Smooth muscle cell (in vitro differentiated cells): Measurements from ENCODE around the gene ABR. TPM values are rescaled to one million over a fixed set of nuclear protein-coding genes. Genes with fewer than 3 reads are reported as not detected.

Experiments used
- DNase-seq: peaks from one replicate; lab custom pipeline; 2025; ENCODE audit not compliant: unreplicated experiment; lab: John Stamatoyannopoulos, UW
- H2AFZ ChIP-seq: fragments of 200-600 bp; sonication (generic); 2 replicates; pipeline ENCODE4 v1.6.0; 2016; ENCODE audit warnings: antibody characterized with exemption, low read depth, mild to moderate bottlenecking
- H3F3A ChIP-seq: fragments of 200-600 bp; sonication (generic); 2 replicates; pipeline ENCODE4 v1.6.0; 2017; ENCODE audit warnings: antibody characterized with exemption, low read depth
- H3K27ac ChIP-seq: fragments of 200-600 bp; sonication (generic); 2 replicates; pipeline ENCODE4 v1.5.1; 2016; ENCODE audit warnings: low read depth, mild to moderate bottlenecking
- H3K27me3 ChIP-seq: fragments of 200-600 bp; sonication (generic); 2 replicates; pipeline ENCODE4 v1.6.1; 2016; ENCODE audit warnings: low read depth, mild to moderate bottlenecking
- H3K36me3 ChIP-seq: fragments of 200-600 bp; sonication (generic); 2 replicates; pipeline ENCODE4 v1.5.1; 2016; ENCODE audit warnings: low read depth
- H3K4me1 ChIP-seq: fragments of 200-600 bp; sonication (generic); 2 replicates; pipeline ENCODE4 v1.5.1; 2016; ENCODE audit warnings: low read depth
- H3K4me2 ChIP-seq: fragments of 200-600 bp; sonication (generic); 2 replicates; pipeline ENCODE4 v1.6.0; 2016; ENCODE audit warnings: mild to moderate bottlenecking
- H3K4me3 ChIP-seq: fragments of 200-600 bp; sonication (generic); 2 replicates; pipeline ENCODE4 v1.5.1; 2016; ENCODE audit warnings: mild to moderate bottlenecking
- H3K79me2 ChIP-seq: fragments of 200-600 bp; sonication (generic); 2 replicates; pipeline ENCODE4 v1.6.0; 2016; ENCODE audit warnings: low read depth, mild to moderate bottlenecking
- H3K9ac ChIP-seq: fragments of 200-600 bp; sonication (generic); 2 replicates; pipeline ENCODE4 v1.6.0; 2016; ENCODE audit warnings: low read depth
- H3K9me3 ChIP-seq: fragments of 200-600 bp; sonication (generic); replicated peaks from 2 replicates; pipeline ENCODE4 v1.5.1; 2016; ENCODE audit warnings: low read depth
- H4K20me1 ChIP-seq: fragments of 200-600 bp; sonication (generic); 2 replicates; pipeline ENCODE4 v1.6.0; 2016; ENCODE audit warnings: low read depth
- WGBS: methylation state at CpG from one replicate; pipeline ENCODE4 v1.1.7; 2016; ENCODE audit warnings: low lambda C conversion rate; 5-methylcytosine and 5-hydroxymethylcytosine counted together
- polyA plus RNA-seq: library from polyadenylated mRNA; unstranded; fragments of >200 nt; fragmentation: Nextera tagmentation; extraction: Ambion mirVana; gene quantifications from 2 replicates; pipeline ENCODE4 v1.2.1, GENCODE V29; 2016
- total RNA-seq: library from RNA; depleted of rRNA; stranded (reverse); fragments of >200 nt; gene quantifications from 2 replicates; pipeline ENCODE4 v1.2.3, GENCODE V29; 2014
- TF ChIP-seq, protein P1 (sequence below): fragments of 200-600 bp; sonication (generic); IDR thresholded peaks from 2 replicates; pipeline ENCODE4 v1.5.1; 2017; ENCODE audit warnings: borderline replicate concordance, mild to moderate bottlenecking, antibody characterized with exemption; ENCODE audit not compliant: insufficient read depth, poor library complexity, severe bottlenecking

Gene ABR
- total and polyA plus RNA-seq, 2 experiments from 2014 or later = 16.1 to 29.1 TPM

- Histone ChIP-seq H3K4me1 (no peaks in the 10 kb centered on the region), H3K4me2 (no peak overlapping the region), H3K79me2 (no peaks in the 10 kb centered on the region), H2AFZ (no peak overlapping the region), H3F3A (no peaks in the 10 kb centered on the region), H3K27ac (no peak overlapping the region), H3K27me3 (no peaks in the 10 kb centered on the region), H3K9me3 (no peaks in the 10 kb centered on the region), H3K4me3 (no peak overlapping the region), H4K20me1 (peaks cover 88% of the 10 kb centered on the region), H3K36me3 (no peaks in the 10 kb centered on the region), H3K9ac (no peak overlapping the region)
- TF ChIP-seq, protein P1, sequence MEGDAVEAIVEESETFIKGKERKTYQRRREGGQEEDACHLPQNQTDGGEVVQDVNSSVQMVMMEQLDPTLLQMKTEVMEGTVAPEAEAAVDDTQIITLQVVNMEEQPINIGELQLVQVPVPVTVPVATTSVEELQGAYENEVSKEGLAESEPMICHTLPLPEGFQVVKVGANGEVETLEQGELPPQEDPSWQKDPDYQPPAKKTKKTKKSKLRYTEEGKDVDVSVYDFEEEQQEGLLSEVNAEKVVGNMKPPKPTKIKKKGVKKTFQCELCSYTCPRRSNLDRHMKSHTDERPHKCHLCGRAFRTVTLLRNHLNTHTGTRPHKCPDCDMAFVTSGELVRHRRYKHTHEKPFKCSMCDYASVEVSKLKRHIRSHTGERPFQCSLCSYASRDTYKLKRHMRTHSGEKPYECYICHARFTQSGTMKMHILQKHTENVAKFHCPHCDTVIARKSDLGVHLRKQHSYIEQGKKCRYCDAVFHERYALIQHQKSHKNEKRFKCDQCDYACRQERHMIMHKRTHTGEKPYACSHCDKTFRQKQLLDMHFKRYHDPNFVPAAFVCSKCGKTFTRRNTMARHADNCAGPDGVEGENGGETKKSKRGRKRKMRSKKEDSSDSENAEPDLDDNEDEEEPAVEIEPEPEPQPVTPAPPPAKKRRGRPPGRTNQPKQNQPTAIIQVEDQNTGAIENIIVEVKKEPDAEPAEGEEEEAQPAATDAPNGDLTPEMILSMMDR = no peak
- no peak for DNase-seq
- WGBS = 82% methylated on average over 6 of the region's 19 CpGs
Observed at GRCh38 chr17:1165836-1166235, 13.9 kb downstream of the ABR start.

DNA sequence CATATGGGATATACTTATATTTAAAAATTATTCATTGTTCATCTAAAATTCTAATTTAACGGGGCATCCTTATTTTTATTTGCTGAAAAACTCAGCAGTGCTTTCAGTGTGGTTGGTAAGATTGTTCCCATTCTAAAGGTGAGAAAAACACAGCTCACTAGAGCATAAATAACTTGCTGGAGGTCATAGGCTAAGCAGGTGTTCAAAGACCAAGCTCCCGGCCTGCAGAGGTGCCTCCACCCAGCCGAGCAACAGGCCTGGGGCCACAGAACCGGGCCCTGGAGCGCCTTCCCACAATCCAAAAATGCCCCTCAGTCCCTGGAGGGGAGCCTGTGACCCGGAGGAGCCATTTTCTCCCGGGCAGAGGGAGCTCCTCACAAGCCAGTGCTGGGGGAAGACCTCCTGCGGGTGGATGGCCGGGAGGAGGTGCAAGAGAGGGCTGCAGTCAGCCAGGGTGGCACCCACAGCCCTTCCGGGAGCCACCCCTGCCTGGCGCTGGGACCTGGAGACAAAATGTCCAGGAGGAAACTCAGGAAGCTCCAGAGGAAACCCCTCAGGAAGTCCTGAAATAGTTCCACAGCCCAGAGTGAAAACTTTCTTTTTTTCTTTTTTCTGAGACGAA is 14.7 kb downstream of the ABR start:
- Histone ChIP-seq H3K4me2 (no peak overlapping the region), H3K27ac (no peak overlapping the region), H3K36me3 (no peaks in the 10 kb centered on the region), H3K27me3 (no peaks in the 10 kb centered on the region), H3K9me3 (no peaks in the 10 kb centered on the region), H2AFZ (no peak overlapping the region), H3K79me2 (no peaks in the 10 kb centered on the region), H3K4me3 (no peak overlapping the region), H3F3A (no peaks in the 10 kb centered on the region), H3K9ac (no peak overlapping the region), H4K20me1 (peaks cover 87% of the 10 kb centered on the region), H3K4me1 (no peaks in the 10 kb centered on the region)
- TF ChIP-seq, protein P1 = no peak
- no peak for DNase-seq
- WGBS = 93% methylated on average over 12 of the region's 12 CpGs

DNA sequence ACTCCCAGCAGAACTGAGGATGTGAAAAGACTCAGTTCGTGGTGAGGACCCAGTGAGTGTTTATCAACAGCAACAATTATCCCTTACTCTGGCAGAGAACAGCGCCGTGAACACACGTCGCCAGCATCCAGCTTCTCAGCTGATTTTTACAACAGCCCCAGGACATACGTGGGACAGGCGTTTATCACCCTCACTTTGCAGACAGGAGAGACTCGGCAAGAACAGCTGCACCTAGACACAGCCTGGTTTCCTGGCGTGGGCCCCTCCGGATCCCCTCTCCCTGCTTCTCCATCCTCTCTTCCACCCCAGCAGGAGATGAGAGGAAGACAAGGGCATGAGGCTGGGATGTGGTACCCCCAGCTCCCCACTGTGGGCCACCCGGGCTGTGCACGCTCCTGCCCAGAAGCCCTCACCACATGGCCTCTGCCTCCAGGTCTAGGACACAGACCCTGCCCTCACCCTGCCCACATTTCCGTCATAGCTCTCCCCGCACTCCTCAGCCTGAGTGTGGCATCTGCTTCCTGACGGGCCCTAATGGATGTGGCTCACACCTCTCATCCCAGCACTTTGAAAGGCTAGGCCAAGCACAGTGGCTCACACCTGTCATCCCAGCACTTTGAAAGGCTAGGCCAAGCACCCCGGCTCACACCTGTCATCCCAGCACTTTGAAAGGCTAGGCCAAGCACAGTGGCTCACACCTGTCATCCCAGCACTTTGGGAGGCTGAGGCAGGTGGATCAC is 17.5 kb downstream of the ABR start:
- Histone ChIP-seq H3F3A (no peaks in the 10 kb centered on the region), H3K27ac (no peak overlapping the region), H3K79me2 (no peaks in the 10 kb centered on the region), H4K20me1 (peaks cover 64% of the 10 kb centered on the region), H2AFZ (no peak overlapping the region), H3K27me3 (no peaks in the 10 kb centered on the region), H3K36me3 (no peaks in the 10 kb centered on the region), H3K4me1 (no peaks in the 10 kb centered on the region), H3K9me3 (no peaks in the 10 kb centered on the region), H3K4me3 (no peak overlapping the region), H3K4me2 (no peak overlapping the region), H3K9ac (no peak overlapping the region)
- WGBS = 89% methylated on average over 16 of the region's 16 CpGs
- DNase-seq = no peak
- TF ChIP-seq, protein P1 = no peak
